ENCODE data around the gene CHRM2.

CHRM2 gene

DNA sequence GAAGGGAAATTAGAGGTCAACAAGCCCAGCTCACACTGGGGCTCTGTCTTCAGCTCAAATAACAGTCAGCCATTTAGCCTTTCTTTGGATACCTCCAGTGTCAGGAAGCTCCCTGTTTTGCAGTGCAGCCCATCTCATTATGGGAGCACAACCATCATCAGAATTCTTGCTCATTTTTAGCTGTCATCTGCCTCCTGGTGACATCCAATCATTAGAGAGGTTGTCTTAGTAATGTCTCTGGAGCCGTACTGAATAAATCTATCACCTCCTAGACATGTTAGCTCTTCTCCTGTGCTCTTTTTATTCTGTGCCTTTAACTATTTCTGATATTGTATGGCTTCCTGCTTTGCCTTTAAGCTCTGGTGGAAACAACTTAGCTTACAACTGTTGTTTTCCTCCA lies 74.5 kb downstream of the CHRM2 start:
- DNase-seq, result no peak
- in situ Hi-C loops (cut with HindIII; ENCODE audit: low pct_ligation_motif_present, low pct_unique_long_range_greater_than_20kb, low sequenced_read_pairs), result no loop called here

DNA sequence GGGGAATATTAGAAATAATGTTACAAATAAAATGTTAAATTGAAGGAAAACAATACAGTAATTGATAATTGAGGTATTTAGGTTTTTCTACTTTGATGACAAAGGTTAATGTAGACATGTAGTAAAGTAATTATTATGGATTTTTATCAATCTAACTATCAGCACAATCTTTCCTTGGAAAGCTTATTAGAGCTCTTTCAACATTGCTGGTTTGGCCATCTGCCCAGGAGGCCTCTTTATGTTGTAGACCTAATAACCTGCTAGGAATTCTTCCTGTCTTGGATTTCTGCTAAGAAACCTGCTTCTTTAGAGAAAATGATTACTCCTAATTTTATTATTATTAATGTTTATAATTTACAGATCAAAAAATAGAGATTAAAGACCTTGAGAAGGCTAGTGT lies 78.9 kb downstream of the CHRM2 start:
- no peak for DNase-seq
- in situ Hi-C loops (cut with HindIII; ENCODE audit: low pct_ligation_motif_present, low pct_unique_long_range_greater_than_20kb, low sequenced_read_pairs), result no loop called here

DNA sequence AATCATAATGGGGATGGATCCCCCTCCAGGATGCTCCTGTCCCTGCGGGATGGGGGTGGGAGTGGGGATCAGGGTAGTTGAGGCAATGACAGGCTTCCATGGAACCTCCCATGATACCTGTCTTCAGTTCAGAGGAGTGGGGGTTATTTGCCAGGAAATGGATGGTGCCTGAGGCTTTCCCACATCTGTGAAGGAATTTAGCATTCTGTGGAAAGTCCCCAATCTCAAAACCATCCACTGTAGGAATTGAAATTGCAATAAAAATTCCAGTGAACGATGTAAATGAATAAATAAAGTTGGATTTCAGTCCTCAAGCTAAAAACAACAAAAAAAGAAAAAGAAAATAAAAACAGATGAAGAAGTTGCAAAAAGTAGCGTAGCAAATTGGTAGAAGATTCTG lies 81.9 kb downstream of the CHRM2 start:
- in situ Hi-C loops (cut with HindIII; ENCODE audit: low pct_ligation_motif_present, low pct_unique_long_range_greater_than_20kb, low sequenced_read_pairs), result no loop called here
- no peak for DNase-seq

DNA sequence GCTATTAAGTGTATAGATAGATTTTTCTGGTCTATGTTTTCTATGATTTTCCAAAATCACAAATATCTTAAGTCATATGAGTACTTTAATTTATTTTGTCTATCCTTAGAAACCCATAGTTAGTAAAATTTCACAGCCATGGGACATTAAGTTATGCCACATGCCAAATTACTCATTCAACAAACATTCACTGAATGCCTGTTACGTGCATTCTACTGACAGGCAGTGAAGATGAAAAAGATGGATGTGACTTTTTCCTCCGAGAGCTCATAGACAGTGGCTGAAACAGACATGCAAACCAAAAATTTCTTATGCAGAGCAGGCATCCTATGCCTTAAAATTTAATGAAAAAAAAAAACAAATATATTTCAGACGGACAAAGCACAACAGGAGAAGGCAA lies 84.9 kb downstream of the CHRM2 start:
- no peak for DNase-seq
- in situ Hi-C loops (cut with HindIII; ENCODE audit: low pct_ligation_motif_present, low pct_unique_long_range_greater_than_20kb, low sequenced_read_pairs), result no loop called here

DNA sequence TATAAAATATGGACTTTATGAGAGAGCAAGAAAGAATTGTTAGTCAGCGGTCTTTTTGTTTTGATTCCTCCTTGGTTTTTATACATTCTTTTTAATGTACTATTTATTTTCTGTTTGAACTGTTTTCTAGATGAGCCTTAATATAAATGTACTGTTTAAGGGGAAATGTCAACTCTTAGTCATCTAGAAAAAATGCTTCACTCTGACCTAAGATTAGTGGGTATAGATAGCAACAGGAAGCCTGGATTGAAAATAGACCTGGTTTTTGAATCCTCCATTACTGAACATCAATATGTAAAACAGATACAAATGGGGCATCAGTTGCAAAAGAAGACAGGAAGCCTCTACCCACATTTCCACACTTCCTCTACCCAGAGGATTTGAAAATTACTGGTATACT lies 87.8 kb downstream of the CHRM2 start:
- in situ Hi-C loops (cut with HindIII; ENCODE audit: low pct_ligation_motif_present, low pct_unique_long_range_greater_than_20kb, low sequenced_read_pairs), result no loop called here
- no peak for DNase-seq

DNA sequence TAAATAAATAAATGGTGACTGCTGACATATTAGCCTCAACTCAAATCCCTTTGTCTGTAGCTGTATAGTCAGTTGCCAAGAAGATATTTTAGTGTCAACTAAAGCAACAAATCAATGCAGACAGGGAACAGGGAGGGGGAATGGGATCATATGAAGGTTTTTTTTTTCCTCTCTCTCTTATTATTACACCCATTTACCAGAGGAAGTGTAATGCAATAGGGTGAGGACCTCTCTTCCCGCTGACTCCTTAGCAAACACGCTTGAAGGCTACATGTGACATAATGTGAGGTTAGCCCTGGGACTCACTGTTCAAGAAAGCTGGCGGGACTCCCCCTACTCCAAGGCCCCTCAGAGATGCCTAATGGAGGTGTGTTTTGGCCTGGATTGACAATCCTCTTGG lies 88.2 kb downstream of the CHRM2 start:
- no peak for DNase-seq
- in situ Hi-C loops (cut with HindIII; ENCODE audit: low pct_ligation_motif_present, low pct_unique_long_range_greater_than_20kb, low sequenced_read_pairs), result no loop called here

DNA sequence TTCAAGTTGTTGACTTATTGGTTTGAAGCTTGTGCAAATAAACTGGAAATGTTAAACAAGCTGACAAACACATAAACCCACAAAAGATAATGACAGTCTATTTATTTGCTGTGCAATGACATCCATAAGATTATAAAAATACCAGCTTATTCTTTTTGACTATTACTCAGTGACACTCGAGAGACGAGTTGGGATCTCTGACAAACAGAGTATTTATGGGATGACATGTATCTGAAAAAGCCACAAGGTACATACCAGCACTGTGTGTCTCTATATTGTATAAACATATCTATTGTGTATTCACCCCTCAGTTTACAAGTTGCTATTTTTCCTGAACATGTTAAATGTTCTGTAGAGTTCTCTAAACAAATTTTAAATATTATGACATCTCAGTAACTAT lies 88.9 kb downstream of the CHRM2 start:
- in situ Hi-C loops (cut with HindIII; ENCODE audit: low pct_ligation_motif_present, low pct_unique_long_range_greater_than_20kb, low sequenced_read_pairs), result no loop called here
- DNase-seq, result no peak

DNA sequence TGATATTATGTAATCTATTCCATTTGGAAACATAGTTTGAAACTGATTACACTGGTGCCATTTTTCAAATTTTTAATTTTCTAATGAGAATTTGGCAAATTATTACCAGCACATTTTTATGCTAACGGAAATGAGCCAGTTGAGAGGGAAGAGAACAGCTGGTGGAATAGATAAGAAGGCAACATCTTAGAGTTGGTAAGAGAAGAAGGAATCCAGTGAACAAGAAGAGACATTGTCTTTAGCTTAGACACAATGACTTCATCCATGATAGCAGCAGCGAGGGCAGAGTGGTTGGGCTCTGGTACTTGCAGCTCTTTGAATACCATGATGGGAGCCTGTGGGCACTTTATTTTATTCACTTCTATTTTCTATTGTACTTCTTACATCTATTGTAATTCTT lies 89.6 kb downstream of the CHRM2 start:
- in situ Hi-C loops (cut with HindIII; ENCODE audit: low pct_ligation_motif_present, low pct_unique_long_range_greater_than_20kb, low sequenced_read_pairs), result no loop called here
- DNase-seq, result no peak

DNA sequence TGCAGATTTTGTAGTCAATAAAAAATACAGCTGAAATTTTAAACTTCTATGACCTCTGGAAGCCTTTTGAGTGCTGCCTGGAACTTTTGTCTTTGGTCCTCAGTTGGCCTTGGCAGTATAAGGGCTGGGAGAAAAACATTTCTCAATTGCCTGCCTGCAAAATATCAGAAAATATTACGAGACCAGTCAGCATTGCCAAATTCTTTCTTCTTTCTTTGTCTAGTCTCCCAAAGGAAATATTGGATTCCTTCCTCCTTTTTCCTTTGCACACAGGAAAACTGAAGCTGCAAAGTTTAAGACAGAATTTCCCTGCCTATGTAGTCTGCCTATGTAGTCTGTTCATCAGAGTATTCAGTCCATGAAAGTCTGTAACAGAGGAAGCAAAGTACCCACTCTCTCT lies 95.9 kb downstream of the CHRM2 start:
- no peak for DNase-seq
- in situ Hi-C loops (cut with HindIII; ENCODE audit: low pct_ligation_motif_present, low pct_unique_long_range_greater_than_20kb, low sequenced_read_pairs), result no loop called here

DNA sequence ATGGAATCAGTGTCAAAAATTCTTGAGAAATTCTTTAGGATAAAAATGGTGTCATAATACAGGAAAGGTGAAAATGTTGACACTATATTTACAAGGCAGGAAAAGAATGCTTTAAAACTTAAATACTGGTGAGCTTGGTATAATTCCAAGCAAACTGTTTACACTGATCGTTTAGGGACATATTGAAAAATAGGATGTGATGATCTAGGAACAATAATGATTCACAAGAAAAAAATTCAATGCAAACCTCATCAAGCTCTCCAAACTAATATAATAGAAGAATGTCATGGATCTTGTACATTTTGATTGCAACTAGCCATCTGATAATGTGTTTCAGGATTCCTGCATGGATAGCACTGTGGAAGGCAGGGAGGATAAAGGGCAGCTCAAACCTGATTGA lies 98.4 kb downstream of the CHRM2 start:
- in situ Hi-C loops (cut with HindIII; ENCODE audit: low pct_ligation_motif_present, low pct_unique_long_range_greater_than_20kb, low sequenced_read_pairs), result no loop called here
- no peak for DNase-seq

DNA sequence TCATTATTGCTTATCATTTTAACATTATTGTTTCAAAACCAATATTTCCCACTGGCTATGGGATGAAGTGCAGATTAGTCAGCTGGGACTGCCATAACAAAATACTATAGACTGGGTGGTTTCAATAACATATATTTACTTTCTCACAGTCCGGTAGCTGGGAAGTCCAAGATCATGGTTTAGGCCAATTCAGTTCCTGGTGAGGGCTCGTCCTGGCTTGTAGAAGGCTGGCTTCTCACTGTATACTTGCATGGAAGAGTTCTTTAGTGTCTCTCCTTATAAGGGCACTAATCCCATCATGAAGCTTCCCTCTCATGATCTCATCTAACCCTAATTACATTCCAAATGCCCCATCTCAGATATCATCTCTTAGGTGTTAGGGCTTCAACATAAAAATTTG lies 101.3 kb downstream of the CHRM2 start:
- in situ Hi-C loops (cut with HindIII; ENCODE audit: low pct_ligation_motif_present, low pct_unique_long_range_greater_than_20kb, low sequenced_read_pairs), result no loop called here
- DNase-seq, result no peak

DNA sequence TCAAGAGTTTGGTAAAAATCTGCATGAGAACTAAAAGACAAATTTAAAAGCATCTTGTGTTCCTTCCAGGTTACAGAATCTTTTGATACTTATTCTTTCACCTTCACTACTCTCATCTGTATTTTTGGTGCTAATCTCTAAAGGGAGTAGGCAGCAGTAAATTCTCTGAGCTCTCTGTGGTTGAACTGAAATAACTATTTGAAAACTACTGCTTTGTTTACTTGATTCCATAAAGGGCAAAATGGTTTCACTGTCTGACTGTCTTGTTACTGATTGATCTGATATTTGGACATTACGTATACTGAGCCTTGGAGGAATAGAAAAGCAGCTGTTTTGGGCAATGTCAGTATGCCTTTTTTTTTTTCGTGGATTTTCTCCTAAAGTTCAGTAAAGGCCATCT lies 103.3 kb downstream of the CHRM2 start:
- in situ Hi-C loops (cut with HindIII; ENCODE audit: low pct_ligation_motif_present, low pct_unique_long_range_greater_than_20kb, low sequenced_read_pairs), result no loop called here
- DNase-seq, result no peak

DNA sequence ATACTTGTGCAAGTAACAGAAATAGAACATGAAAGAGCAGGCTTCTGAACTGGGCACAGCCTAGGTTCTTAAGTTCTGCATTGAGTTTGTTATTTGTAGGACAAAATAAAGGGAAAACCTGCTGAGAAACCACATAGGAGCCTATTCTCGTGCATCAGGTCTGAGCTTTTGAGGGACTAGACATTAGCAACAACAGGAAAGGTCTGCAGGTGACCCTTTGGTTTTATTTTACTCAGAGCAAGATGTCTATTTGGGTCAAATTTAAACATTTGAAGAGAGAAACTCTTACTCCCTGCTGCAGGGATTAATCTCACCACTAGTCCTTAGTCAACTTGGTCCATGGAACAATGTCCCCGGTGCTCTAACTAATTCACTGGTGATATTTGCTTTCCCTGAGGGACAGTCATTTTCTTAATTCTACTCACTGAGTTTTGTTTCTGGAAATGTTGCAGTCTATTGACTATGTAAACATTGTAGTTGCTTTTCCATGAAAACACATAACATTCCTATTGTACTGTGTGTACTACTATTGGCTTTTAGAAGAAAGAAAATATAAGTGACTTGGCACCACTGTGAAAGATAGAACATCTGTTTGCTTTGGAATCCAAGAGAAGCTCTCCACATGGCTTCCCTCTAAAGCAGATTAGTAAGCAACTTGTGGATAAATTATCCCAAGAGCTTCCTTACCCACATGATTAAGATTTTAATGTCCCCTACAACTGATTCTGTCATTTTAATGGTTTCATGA lies 108.2 kb downstream of the CHRM2 start:
- in situ Hi-C loops (cut with HindIII; ENCODE audit: low pct_ligation_motif_present, low pct_unique_long_range_greater_than_20kb, low sequenced_read_pairs), result no loop called here
- DNase-seq, result no peak

DNA sequence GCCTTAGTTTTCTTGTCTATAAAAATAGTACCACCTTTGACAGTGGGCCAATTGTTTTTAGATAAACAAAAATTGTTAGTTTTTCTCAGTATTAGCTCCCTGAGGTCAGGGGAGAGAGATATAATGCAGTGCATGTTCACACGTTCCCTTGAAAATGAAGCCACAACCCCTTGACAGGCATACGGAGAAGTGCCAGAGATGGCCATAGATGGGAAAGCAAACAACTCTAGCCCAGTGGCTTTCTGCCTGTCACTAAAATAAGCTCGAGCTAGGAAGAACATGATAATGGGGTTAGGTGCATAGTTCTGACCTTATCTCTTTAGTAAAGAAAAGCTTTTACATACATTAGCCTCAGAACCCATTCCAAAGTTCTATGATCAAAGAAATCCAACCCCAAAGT lies 124.9 kb downstream of the CHRM2 start:
- DNase-seq, result no peak
- in situ Hi-C loops (cut with HindIII; ENCODE audit: low pct_ligation_motif_present, low pct_unique_long_range_greater_than_20kb, low sequenced_read_pairs), result no loop called here

DNA sequence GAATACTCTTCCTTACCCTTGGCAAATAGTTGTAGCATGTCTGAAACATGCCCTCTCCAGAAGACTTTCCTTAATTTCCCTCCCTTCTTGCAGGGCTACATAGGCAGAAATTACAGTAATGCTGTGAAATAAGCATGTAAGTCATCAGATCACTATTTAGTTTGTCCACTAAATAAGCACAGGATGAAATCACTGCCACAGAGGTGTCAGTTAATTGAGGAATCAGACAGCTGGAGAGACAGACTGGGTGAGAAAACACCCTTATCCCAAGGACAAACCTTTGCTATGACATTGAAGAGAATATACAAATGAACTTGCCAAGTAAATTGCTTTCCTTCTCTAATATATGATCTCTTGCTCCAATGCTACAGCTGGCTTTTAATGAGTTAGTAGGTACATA lies 129.3 kb downstream of the CHRM2 start:
- no peak for DNase-seq
- in situ Hi-C loops (cut with HindIII; ENCODE audit: low pct_ligation_motif_present, low pct_unique_long_range_greater_than_20kb, low sequenced_read_pairs), result no loop called here

DNA sequence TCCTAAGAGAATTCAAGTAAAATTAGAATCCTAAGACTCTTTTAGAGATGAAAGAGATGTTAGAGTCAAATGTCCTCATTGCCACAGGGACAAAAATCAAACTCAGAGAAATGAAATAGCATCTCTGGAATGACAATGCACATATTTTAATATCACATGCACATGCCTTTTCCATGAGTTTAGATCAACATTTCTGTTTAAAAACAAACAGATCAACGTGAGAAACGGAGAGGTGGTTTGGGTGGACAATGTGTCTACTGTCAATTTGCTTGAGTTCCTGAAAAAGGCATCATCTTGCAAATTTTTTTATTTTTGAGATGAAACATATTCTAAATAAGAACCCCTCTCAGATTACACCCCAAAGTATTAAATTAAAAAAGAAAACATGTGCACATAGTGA lies 130.0 kb downstream of the CHRM2 start:
- no peak for DNase-seq
- in situ Hi-C loops (cut with HindIII; ENCODE audit: low pct_ligation_motif_present, low pct_unique_long_range_greater_than_20kb, low sequenced_read_pairs), result no loop called here

DNA sequence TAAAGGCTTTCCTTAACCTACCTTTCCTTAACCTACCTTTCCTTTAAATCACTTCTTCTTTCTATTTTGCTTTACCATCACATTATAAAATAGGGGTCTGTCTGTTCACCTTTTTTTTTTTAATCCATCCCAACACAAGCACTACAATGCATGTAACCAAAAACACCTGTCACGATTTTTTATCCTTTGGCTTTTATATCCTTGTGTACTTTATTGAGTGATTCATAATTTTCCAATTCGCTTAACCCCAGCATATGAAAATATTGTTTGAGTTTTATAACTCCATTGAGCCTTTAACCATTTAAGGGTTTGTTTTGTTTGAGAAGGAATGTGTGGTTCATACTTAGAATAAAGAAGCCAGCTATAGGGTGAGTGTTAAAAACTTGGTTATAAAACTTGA lies 132.2 kb downstream of the CHRM2 start:
- in situ Hi-C loops (cut with HindIII; ENCODE audit: low pct_ligation_motif_present, low pct_unique_long_range_greater_than_20kb, low sequenced_read_pairs), result no loop called here
- no peak for DNase-seq

DNA sequence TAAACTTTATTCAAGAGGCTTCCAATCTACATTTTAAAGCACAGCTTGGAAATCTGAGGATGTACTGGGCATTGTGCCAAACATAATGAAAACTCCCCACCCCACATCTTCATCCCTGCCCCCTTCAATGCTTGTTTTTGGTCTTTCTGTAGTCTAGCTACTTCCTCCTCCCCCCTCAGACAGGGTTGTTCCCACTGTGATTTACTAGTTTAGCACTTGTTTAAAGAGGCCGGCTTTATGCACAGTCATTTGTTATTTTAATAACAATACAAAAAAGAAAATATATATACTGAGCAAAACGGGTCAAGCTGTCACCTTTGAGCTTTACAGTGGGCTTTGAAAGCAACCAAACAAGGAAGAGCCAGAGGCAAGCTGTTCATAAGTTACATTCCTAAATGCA lies 132.6 kb downstream of the CHRM2 start:
- no peak for DNase-seq
- in situ Hi-C loops (cut with HindIII; ENCODE audit: low pct_ligation_motif_present, low pct_unique_long_range_greater_than_20kb, low sequenced_read_pairs), result no loop called here

DNA sequence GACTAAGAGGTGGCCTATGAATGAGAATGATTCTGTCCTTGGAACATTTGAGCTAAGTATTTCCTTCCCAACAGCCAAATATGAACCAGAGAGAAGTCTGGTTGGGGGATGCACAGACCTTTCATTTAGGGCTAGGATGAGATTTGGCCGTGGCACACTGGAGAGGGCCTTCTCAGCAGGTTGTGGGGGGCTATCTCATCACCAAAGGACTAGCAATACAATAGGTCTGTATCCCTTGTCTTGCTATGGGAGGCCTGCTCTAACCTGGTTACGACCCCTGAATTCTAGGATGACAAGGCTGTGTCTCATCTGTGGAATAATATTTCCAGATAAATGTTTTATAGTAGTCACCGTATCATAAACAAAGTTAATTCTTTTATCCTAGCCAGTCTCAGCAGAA lies 133.0 kb downstream of the CHRM2 start:
- in situ Hi-C loops (cut with HindIII; ENCODE audit: low pct_ligation_motif_present, low pct_unique_long_range_greater_than_20kb, low sequenced_read_pairs), result no loop called here
- no peak for DNase-seq

DNA sequence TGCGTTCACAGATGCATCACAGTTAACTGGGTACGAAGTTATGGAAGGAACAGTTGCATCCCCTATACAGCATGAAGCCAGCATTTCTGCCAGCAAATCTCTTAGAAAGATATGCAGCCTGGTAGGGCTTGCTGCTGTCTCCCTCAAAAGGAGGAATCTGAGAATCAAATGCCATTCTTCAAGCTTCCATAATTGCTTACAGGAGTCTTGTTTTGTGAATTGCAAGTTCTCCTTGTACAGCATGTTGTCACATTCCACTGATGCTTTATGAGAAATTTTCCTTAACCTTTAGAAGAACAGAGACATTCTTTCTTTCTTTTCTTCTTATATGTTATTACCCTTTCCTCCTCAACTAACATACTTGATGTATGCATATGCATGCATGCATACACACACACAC lies 134.6 kb downstream of the CHRM2 start:
- no peak for DNase-seq
- in situ Hi-C loops (cut with HindIII; ENCODE audit: low pct_ligation_motif_present, low pct_unique_long_range_greater_than_20kb, low sequenced_read_pairs), result no loop called here

DNA sequence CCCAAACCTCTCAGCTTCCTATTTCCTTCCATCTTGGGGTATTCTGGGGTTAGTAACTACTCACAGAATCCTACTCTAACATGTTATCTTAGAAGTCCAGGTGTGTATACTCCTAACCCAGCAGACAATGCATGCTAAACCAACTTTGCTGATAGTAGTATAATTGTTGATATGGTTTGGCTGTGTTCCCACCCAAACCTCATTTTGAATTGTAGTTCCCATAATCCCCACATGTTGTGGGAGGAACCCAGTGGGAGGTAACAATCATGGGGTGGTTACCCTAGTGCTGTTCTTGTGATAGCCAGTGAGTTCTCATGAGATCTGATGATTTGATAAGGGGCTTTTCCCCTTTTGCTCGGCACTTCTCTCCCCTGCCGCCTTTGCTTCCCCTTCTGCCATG lies 135.1 kb downstream of the CHRM2 start:
- in situ Hi-C loops (cut with HindIII; ENCODE audit: low pct_ligation_motif_present, low pct_unique_long_range_greater_than_20kb, low sequenced_read_pairs), result no loop called here
- DNase-seq, result no peak

Data from ACHN (cell line).